EH (cell line): ENCODE results near the gene PARD6B.
"Not testable (repeated sequence)": the region's sequence is repeated elsewhere in the genome, so short reads cannot be mapped to it uniquely, and the experiment has no call there.

Experiments used
- DNase-seq: peaks from one replicate; pipeline ENCODE4 v3.0.0-alpha.2; 2015; ENCODE audit warnings: low read depth

Gene PARD6B

DNA sequence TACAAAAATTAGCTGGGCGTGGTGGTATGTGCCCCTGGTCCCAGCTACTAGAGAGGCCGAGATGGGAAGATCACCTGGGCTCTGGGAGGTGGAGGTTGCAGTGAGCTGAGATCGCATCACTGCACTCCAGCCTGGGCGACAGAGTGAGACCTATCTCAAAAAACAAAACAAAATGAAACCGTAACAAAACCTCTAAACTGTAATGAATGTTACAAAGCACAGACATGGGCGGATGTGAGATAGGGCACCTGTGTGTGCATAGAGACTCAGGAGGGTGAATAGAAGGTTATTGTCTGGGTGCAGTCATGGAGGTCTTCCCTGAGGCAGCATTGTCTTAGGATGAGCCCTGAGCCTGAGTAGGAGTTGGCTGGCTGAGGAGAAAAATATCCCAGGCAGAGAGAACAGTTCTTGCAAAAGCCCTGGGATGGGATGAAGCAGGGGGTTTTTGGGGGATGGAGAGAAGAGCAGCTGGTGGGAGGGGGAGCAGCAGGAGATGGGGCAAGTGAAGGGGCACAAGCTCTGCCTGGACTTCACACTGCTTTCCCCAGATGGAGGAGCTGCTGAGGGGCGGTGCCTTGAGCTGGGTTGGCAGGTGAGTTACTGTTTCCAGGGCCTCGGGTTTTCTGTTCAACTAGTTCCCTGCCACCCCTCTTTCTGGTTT, 68.6 kb downstream of the PARD6B start:
- DNase-seq, result no peak

DNA sequence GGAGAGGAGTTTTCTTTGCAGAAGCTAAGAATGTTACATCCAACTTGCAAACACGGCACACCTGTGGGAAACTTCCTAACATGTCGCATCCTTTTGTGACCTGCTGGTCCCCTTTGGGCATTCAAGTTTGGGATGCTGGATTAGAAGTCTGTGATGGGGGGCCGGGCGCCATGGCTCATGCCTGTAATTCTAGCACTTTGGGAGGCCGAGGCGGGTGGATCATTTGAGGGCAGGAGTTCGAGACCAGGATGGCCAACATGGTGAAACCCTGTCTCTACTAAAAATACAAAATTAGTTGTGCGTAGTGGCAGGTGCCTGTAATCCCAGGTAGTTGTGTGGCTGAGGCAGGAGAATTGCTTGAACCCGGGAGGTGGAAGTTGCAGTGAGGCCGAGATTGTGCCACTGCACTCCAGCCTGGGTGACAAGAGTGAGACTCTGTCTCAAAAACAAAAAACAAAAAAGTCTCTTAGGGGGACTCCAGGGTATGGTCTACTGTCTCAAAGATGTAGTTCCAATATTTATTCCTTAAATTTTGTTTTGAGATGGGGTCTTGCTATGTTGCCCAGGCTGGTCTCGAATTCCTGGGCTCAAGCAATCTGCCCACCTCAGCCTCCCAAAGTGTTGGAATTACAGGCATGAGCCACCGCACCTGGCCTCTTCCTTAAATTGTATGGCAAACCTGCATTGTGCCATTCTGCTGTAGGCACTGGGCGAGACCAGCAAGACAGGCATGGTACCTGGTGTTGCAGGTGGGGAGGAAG, 69.8 kb downstream of the PARD6B start:
- not testable (repeated sequence) for DNase-seq

DNA sequence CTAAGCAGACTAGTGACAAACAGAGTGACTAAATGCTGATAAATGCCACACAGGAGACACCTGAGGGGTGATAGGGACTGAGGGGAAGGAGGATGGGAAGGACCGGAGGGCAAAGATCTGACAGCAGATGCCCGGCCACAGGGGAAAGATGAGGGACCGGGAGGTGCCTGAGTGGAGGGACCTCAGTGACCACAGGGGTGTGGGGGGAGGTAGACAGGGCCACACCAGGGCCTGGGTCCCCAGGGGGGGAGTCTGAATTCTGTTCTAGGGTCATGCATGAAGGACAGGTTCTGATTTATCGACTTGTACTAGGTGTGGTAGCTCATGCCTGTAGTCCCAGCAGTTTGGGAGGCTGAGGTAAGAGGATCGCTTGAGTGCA, 70.4 kb downstream of the PARD6B start:
- no peak for DNase-seq

DNA sequence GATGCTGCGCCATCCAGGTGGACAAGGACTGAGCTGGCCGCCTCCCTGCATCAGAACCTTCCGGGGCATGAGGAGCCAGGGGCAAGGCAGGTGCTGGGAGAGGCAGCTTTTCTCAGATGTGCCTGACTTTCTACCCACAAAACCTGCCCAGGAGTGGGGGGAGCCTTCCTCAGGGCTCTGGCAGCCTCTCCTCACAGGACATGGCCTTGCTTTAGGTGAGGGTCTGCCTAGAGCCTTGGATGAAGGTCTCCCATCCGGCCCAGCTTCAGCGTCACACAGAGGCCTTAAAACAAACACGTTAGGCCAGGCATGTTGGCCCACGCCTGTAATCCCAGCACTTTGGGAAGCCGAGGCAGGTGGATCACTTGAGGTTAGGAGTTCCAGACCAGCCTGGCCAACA, 70.9 kb downstream of the PARD6B start:
- DNase-seq, result no peak

DNA sequence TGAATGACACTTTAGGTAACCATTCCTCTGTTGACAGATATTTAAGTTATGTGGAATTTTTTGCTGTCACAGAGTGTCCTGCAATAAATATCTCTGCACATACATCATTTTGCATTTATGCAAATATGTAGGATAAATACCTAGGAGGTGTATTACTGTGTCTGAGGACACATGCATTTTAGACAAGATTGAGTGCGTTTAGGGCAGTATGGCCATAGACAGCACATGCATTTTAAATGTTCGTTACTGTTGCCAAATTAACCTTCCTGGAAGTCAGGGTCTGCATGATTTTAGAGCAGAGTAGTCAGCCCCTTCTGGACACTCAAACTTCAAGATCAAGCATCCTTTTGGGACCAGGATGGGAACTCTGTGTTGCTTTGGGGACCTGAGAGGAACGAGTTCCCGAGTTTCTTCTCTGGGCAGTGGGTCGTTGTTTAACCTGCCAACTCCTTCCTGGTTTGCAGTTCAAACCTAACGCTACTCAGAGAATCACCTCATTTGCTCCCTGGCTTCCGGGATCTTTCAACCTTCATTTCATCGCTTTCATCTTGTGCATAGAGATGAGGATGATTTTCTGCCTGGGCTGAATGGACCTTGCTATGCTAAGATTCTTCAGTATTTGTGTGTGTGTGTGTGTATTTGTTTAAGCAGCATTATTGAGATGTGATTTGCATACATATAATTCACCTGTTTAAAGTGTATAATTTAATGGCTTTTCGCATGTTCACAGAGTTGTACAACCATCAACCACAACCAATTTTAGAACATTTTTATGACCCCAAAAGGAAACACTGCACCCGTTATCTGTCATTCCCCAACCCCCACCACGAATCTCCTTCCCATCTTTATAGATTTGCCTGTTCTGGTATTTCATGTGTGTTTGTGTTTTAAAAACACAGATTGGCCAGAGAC, 73.3 kb downstream of the PARD6B start:
- no peak for DNase-seq

DNA sequence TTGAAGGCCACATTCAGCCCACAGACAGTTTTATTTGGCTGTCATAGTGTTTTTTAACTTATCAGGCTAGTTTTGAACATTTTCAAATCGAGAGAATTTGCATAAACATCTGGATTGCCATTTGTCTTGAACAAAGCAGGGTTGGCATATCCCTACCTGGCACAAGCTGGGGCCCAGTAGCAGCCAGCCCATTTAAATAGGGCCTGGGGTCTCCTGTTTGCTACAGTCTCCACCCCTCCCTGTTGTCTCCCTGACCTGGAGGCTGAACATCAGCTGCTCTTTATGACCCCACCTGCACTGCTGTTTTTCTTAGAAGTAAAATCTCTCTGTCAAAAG, 73.9 kb downstream of the PARD6B start:
- DNase-seq, result no peak

DNA sequence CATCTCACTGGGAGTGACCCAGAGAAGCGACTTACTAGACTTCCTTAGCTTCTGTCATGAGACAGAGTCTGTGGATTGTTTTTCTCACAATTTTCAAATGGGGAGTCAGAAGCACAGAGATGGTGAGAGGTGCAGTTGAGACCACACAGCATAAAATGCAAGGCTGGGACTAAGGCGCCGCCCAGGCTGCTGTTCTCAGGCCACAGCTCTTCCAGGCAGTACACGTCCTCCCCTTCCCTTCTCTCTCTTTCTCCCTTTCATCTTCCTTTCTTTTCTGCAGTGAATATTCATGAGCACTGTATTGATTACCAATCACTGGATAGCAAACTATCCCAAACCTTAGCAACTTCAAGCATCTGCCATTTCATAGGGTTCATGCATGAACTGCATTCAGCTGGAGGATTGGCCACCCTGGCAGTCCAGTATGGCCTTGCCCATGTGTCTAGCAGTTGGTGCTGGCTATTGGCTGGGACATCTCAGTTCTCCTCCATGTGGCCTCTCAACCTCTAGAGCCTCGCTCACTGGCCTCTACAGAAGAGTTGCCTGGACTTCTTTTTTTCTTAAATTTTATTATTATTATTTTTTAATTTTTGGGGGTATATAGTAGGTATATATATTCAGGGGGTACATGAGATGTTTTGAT, 74.9 kb downstream of the PARD6B start:
- DNase-seq, result no peak
